ENCODE measurements around the gene KDM3B. TPM values are rescaled to one million over a fixed set of nuclear protein-coding genes. Genes with fewer than 3 reads are reported as not detected.

The KDM3B gene
- total and polyA plus RNA-seq, 9 of the 15 experiments (the other 6 are each of a cell fraction or from before 2014, with no cell fraction given) = 13.8 to 62.8 (median 41.9) TPM

GRCh38 chr5:138370537-138370936 is 18.1 kb downstream of the KDM3B start (continued):
- TF ChIP-seq ZBTB40 (IDR thresholded peaks at IDR 0.05) (no peak), ZBTB40 (CRISPR knock-in tag; IDR thresholded peaks at IDR 0.05) (no peak), ZNF695 (CRISPR knock-in tag; IDR thresholded peaks at IDR 0.05) (no peak), ZFP36 (IDR thresholded peaks at IDR 0.05; ENCODE audit: low read depth, low read length, partially characterized antibody) (no peak), SNIP1 (IDR thresholded peaks at IDR 0.05; ENCODE audit: low read depth) (no peak), FOXP1 (CRISPR knock-in tag; IDR thresholded peaks at IDR 0.05) (no peak)
